Duodenal mucosa (tissue), 2 donors: ENCODE measurements around the gene MDC1.

Source experiments
- H3K27ac ChIP-seq: one replicate; pipeline ENCODE4 v1.7.0; 2013; ENCODE audit warnings: low read depth, low read length
- H3K27me3 ChIP-seq, 2 donors: one replicate each; pipeline ENCODE4 v1.7.0; 2013; ENCODE audit warnings: low read length in 2 of 2, control low read depth in 1 of 2; ENCODE audit not compliant: insufficient read depth in 2 of 2, control insufficient read depth in 1 of 2
- H3K36me3 ChIP-seq, 2 donors: one replicate each; pipeline ENCODE4 v1.7.0; 2013; ENCODE audit warnings: low read length in 2 of 2, control low read depth in 1 of 2; ENCODE audit not compliant: insufficient read depth in 2 of 2, control insufficient read depth in 1 of 2
- H3K4me1 ChIP-seq, 2 donors: one replicate each; pipeline ENCODE4 v1.7.0; 2013; ENCODE audit warnings: low read length in 2 of 2, control low read depth in 1 of 2; ENCODE audit not compliant: insufficient read depth in 2 of 2, control insufficient read depth in 1 of 2
- H3K4me3 ChIP-seq, 2 donors: one replicate each; pipeline ENCODE4 v1.7.0; 2013; ENCODE audit warnings: low read length in 2 of 2, low read depth in 1 of 2
- H3K9ac ChIP-seq, 2 donors: one replicate each; pipeline ENCODE4 v1.7.0; 2013; ENCODE audit warnings: low read length in 2 of 2, low read depth in 1 of 2
- H3K9me3 ChIP-seq, 2 donors: one replicate each; pipeline ENCODE4 v1.7.0; 2013; ENCODE audit warnings: low read length in 2 of 2, control low read depth in 1 of 2; ENCODE audit not compliant: control insufficient read depth in 1 of 2

MDC1 gene

DNA sequence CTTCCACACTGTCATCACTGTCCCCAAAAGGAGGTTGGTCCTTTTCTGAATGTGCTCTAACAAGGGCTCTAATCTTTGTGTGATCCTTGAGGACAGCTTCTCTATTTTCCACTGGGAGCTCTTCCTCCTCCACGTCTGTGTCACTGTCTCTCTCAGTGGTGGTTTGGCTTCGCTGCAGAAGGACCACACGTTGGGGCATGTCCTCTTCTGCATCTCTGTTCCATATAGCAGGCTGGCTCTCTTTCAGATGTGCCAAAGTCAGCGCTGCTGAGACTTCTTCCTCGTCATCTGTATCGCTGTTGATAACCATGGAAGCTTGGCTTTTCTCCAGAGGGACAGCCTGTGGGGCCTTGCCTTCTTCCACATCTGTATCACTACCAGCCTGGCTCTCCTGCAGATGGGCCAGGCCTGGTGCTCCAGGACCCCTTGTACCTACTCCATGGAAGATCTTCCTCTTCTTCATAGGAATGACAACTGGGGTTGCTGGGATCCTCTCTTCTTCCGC lies 4.6 kb downstream of the MDC1 start:
- Histone ChIP-seq H3K4me1 (peaks cover 4 to 7% of the 10 kb centered on the region in 2 donors), H3K9me3 (no peaks in the 10 kb centered on the region), H3K27ac (no peak overlapping the region), H3K9ac (no peak overlapping the region), H3K36me3 (peaks cover 13 to 45% of the 10 kb centered on the region in 2 donors), H3K27me3 (no peaks in the 10 kb centered on the region), H3K4me3 (no peak overlapping the region)

DNA sequence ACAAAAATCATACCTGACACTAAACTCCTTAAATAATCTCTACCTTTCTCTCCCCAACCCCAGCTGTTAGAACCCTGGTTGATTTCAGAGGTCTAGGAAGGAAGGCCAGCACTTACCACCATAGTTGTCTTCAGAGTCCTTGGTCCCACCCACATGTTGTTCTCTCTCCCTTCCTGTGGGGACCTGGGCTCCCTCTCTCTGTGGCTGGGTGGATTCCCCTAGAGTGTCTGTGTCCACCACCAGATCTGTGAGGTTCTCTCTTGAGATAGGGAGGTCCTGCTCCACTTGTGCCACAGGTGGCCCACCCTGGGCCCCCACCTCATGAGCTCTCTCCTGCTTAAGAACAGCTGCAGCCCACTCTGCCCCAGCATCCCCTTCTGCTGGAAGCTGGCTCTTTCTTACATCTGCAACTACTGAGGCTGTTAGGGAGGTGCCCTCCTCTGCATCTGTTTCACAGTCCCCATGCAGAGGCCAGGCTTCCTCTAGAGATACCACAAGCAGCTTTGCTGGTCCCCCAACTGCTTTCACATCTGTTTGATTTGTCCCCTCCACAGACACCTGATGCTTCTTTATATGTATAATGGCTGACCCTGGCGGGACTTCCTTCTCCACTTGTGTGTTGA lies 5.2 kb downstream of the MDC1 start:
- Histone ChIP-seq H3K4me1 (peaks cover 4 to 9% of the 10 kb centered on the region in 2 donors), H3K27me3 (no peaks in the 10 kb centered on the region), H3K9ac (no peak overlapping the region), H3K9me3 (no peaks in the 10 kb centered on the region), H3K4me3 (no peak overlapping the region), H3K27ac (no peak overlapping the region), H3K36me3 (peaks cover 13 to 45% of the 10 kb centered on the region in 2 donors)

DNA sequence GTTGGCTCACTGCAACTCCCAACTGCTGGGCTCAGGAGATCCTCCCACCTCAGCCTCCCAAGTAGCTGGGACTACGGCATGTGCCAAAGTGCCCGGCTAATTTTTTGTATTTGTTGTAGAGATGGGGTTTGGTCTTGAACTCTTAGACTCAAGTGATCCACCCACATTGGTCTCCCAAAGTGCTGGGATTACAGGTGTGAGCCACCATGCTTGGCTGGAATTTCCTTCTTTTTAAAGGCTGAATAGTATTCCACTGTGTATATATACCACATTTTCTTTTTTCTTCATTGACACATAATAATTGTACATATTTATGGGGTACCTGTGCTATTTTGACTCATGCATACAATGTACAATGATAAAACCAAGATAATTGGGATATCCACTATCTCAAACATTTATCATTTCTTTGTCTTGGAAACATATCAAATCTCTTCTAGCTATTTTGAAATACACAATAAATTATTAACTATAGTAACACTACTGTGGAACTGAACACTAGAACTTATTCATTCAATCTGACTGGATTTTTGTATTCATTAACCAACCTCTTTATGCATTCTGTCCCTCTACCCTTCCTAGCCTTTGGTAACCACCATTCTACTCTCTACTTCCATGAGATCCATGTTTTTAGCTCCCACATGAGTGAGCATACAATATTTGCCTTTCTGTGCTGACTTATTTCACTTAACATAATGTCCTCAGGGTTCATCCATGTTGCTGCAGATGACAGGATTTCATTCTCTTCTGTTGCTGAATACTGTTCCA lies 7.8 kb downstream of the MDC1 start:
- Histone ChIP-seq H3K27ac (no peak overlapping the region), H3K9ac (no peak overlapping the region), H3K4me1 (peaks cover 0 to 3% of the 10 kb centered on the region in 2 donors), H3K36me3 (peaks cover 13 to 48% of the 10 kb centered on the region in 2 donors), H3K27me3 (no peaks in the 10 kb centered on the region), H3K4me3 (no peak overlapping the region), H3K9me3 (no peaks in the 10 kb centered on the region)

DNA sequence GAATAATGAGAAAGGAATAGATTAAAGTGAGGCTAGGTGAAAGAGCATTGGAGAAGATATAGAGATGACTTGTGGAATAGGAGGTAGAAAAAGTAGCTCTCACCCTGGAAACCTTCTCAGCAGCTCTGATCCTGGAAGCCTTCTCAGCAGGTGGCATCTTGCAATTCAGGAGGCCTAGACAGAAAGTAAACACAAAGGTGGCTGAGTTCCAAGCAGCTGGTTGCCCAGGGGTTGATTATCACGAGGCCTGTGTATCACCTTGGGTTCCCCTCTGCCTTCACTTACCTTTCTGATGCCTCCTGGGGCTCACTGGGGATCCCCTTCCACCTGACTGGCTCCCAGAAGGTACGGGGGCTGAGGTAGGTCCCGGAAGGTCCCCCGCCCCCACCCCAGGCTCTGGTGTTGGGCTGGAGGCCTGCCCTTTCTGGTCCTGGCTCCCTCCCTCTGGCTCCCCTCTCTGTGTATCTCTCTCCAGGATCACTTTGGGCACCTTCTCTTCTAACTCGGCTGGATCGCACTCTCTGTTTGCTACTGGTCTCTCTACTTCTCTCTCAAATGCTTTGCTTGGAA lies 9.7 kb downstream of the MDC1 start:
- Histone ChIP-seq H3K36me3 (peaks cover 13 to 42% of the 10 kb centered on the region in 2 donors), H3K27ac (no peak overlapping the region), H3K9me3 (no peaks in the 10 kb centered on the region)

DNA sequence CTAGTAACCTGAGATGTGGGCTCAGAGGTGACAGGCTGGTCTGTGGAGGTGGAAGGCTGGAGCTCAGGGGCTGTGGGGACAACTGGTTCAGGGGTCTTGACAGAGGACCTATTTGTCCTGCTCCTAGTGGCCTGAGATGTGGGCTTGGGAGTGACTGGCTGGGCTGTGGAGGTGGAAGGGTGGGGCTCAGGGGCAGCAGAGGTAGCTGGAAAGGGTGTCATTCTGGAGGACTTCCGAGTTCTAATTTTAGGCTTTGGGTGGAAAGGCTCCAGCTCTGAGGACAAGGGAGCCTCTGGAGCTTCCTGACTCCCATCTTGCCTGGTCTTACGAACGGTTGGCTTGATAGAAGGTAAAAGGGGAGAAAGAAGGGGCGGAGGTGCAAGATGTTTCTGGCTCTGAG lies 11.5 kb downstream of the MDC1 start:
- Histone ChIP-seq H3K9ac (no peak overlapping the region), H3K27me3 (no peaks in the 10 kb centered on the region), H3K36me3 (peaks cover 5 to 27% of the 10 kb centered on the region in 2 donors), H3K27ac (no peak overlapping the region), H3K4me3 (no peak overlapping the region), H3K4me1 (peaks cover 0 to 3% of the 10 kb centered on the region in 2 donors), H3K9me3 (no peaks in the 10 kb centered on the region)

More for the DNA sequence above, 9.7 kb downstream of the MDC1 start:
- no peak overlapping the region for H3K9ac ChIP-seq
- H3K27me3 ChIP-seq: no peaks in the 10 kb centered on the region
- no peak overlapping the region for H3K4me3 ChIP-seq
- peaks cover 0 to 3% of the 10 kb centered on the region in 2 donors for H3K4me1 ChIP-seq

DNA sequence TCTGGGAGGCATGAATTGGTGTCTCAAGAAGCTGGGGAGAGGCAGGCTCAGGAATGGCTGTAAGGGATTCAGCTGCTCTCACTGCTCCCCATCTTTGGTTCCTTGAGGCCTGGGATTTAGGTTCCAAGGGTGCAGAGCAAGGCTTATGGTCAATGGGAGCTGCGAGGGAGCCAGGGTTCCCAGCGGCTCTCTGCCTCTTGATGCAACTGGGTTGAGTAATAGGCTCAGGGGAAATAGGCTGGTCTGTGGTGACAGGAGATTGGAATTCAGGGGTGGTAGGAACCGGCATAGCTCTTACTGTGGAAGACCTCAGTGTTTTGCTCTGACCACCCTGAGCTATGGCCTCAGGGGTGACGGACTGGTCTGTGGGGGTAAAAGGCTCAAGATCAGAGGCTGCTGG lies 13.3 kb downstream of the MDC1 start:
- Histone ChIP-seq H3K4me3 (no peak overlapping the region), H3K27ac (no peak overlapping the region), H3K36me3 (peaks cover 5 to 25% of the 10 kb centered on the region in 2 donors), H3K9ac (no peak overlapping the region), H3K4me1 (peaks cover 0 to 3% of the 10 kb centered on the region in 2 donors), H3K9me3 (no peaks in the 10 kb centered on the region), H3K27me3 (no peaks in the 10 kb centered on the region)

DNA sequence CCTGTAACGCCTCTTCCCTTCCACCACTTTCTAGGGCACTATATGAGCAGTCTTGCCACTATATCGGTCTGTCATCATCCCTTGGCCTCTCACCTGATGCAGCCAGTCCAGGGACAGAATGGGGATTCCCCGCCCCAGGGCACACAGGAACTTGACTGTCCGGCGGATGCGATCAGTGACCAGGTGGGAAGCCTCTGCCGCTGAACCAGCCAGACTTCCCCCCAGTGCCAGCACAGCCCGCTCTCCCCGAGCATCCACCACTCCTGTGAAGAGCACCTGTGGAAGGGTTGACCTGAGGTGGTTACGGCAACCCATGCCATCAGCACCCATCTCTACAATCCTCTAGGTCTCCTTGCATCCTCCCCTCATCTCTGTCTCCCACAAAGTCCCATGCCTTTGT lies 14.1 kb downstream of the MDC1 start:
- no peaks in the 10 kb centered on the region for H3K9me3 ChIP-seq
- H3K4me1 ChIP-seq: peaks cover 0 to 3% of the 10 kb centered on the region in 2 donors
- no peak overlapping the region for H3K27ac ChIP-seq
- H3K36me3 ChIP-seq: peaks cover 5 to 20% of the 10 kb centered on the region in 2 donors
- no peaks in the 10 kb centered on the region for H3K27me3 ChIP-seq
- no peak overlapping the region for H3K4me3 ChIP-seq
- H3K9ac ChIP-seq: no peak overlapping the region

DNA sequence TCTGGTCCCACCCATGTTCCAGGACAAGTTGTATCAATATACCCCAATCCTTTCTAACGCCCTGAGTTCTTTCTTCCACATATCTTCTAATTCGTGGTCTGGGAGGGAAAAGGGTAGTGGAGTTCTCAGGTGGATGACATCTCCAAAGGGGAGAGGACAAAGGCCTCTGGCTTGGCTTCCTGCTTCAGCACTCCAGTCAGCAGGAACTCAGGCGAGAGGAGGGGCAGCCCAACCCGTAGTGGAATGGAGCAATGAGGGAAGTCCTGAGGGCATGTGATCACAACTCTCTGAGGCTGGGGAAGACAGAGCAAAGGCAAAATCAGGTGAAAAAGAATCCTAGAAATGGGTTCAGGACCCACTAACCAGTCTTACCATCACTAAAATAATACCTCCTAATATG lies 16.7 kb downstream of the MDC1 start:
- Histone ChIP-seq H3K9me3 (no peaks in the 10 kb centered on the region), H3K36me3 (peaks cover 5 to 20% of the 10 kb centered on the region in 2 donors), H3K4me3 (no peak overlapping the region), H3K27me3 (no peaks in the 10 kb centered on the region), H3K27ac (no peak overlapping the region), H3K4me1 (no peaks in the 10 kb centered on the region), H3K9ac (no peak overlapping the region)

DNA sequence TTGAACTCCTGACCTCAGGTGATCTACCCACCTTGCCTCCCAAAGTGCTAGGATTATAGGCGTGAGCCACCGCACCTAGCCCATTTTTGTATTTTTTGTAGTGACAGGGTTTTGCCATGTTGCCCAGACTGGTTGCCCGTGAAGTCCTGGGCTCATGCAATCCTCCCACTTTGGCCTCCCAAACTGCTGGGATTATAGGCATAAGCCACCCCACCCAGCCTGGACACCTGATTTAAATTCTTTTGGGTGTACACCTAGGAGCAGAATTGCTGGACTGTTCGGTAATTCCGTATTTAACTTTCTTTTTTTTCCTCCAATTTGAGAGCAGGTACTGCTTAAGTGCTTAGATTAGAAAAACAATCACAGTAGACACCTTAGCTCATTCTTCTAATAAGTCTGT lies 20.6 kb downstream of the MDC1 start:
- Histone ChIP-seq H3K27ac (no peak overlapping the region), H3K9ac (no peak overlapping the region), H3K4me3 (no peak overlapping the region), H3K4me1 (peaks cover 0 to 2% of the 10 kb centered on the region in 2 donors), H3K36me3 (peaks cover 0 to 4% of the 10 kb centered on the region in 2 donors), H3K27me3 (no peaks in the 10 kb centered on the region), H3K9me3 (no peaks in the 10 kb centered on the region)

DNA sequence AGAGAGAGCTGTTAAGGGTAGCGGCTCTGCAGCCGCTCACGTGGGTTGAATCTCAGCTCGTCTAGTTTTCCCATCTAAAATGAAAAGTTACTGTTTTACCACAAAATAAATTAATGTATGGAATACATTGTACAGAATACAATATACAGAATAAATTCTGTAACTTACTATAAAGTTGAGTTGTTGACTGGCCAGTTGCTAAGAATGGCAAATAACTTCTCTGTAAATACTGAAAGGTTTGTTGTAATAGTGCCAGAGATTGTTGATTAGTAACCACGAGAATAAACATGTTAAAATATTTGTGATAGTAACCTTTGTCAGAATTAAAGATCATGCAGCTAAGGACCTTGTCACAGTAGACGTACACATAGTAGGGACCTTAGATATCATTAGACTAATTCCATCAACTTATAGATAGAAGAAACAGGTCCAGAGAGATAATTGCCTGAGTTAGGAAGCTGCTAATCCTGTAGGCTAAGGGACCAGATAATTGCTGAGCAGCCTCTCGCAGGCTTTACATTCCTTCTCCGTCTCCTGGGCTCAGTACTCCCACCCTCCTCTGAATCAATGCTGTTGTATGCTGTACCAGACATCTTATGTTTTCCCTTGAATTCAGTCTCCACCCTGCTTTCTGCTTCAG lies 25.8 kb downstream of the MDC1 start:
- Histone ChIP-seq H3K27ac (no peak overlapping the region), H3K4me1 (peaks cover 27 to 28% of the 10 kb centered on the region in 2 donors)

More for the DNA sequence above, 25.8 kb downstream of the MDC1 start:
- H3K4me3 ChIP-seq: peak overlapping the region; percentile 91 to 95
- H3K27me3 ChIP-seq: no peaks in the 10 kb centered on the region
- peak overlapping the region in 1 of 2 donors; percentile 60 for H3K9ac ChIP-seq
- no peaks in the 10 kb centered on the region for H3K9me3 ChIP-seq
- H3K36me3 ChIP-seq: no peaks in the 10 kb centered on the region
